LNCaP clone FGC (cell line): ENCODE results near the gene CLNK.

Source experiments
- DNase-seq: peaks from one replicate; pipeline ENCODE4 v3.0.0-alpha.2; 2011; ENCODE audit warnings: low read depth
- H3K4me3 ChIP-seq: 2 replicates; pipeline ENCODE4 v1.5.1; 2011; ENCODE audit warnings: mild to moderate bottlenecking, low read depth, low read length, control low read depth
- CTCF ChIP-seq: IDR thresholded peaks from 2 replicates; pipeline ENCODE4 v1.5.1; 2012; ENCODE audit warnings: mild to moderate bottlenecking; ENCODE audit not compliant: control insufficient read depth, insufficient read depth; ENCODE audit errors: extremely low read depth

CLNK gene

DNA sequence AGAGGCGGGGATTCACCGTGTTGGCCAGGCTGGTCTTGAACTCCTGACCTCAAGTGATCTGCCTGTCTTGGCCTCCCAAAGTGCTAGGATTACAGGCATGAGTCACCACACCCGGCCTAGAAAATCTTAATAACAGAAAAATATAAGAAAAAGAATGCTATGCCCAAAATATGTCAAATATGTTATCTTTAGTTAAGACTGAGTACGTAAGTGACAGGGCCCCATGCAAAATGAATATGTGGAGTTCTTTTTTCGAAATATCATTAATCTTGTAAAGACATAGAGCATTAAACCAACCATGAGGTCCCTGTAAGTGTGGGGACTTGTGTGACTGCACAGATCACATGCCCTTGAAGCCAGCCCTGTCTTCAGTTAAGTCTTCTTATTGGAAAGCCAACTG lies 218.4 kb downstream of the CLNK start:
- no peak for DNase-seq
- TF ChIP-seq CTCF: no peak
- H3K4me3 ChIP-seq: no peak overlapping the region

- no peak overlapping the region for H3K4me3 ChIP-seq
- DNase-seq: no peak
- TF ChIP-seq CTCF: no peak
Observed at GRCh38 chr4:10462876-10463275, 221.7 kb downstream of the CLNK start.

GRCh38 chr4:10461850-10462400 lies 222.6 kb downstream of the CLNK start:
- TF ChIP-seq CTCF: no peak
- H3K4me3 ChIP-seq: no peak overlapping the region
- no peak for DNase-seq

- no peak for DNase-seq
- TF ChIP-seq CTCF: peak; percentile 24; the same call in 1 of the 2 replicates
- H3K4me3 ChIP-seq: no peak overlapping the region
Observed at GRCh38 chr4:10461091-10461849, 223.3 kb downstream of the CLNK start.

DNA sequence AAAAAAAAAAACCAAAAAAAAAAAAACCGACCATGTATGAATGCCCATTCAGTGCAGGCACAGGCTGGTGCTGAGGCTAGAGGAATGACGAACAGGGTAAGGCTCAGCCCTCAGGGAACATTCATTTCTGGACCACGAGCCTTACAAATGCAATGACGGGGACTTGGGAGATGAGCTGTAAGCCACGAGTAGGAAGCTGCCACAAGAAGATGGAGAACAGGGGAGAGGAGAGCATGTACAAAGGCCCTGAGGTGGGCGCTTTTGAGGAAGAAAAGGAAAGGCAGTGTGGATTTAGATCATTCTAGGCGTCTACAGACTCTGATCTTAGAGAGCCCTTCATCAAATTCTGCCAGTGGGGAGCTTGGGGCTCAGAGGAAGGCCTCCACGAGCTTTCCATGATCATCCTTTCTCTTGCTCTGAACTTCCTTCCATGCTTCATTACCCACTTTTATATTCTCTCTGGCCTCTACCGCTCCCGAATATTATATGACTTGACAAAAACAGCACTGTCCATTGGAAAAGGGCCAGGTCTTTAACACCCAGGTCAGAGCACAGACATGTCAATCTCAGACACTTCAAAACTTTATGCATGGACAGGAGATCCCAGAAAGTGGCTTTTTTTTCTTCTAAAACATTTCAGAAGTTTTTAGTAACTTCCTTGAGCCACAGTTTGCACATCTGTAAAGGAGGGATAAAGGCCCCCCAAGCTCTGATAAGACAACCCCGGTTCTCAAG lies 224.1 kb downstream of the CLNK start:
- H3K4me3 ChIP-seq: no peak overlapping the region
- TF ChIP-seq CTCF: no peak
- no peak for DNase-seq

DNA sequence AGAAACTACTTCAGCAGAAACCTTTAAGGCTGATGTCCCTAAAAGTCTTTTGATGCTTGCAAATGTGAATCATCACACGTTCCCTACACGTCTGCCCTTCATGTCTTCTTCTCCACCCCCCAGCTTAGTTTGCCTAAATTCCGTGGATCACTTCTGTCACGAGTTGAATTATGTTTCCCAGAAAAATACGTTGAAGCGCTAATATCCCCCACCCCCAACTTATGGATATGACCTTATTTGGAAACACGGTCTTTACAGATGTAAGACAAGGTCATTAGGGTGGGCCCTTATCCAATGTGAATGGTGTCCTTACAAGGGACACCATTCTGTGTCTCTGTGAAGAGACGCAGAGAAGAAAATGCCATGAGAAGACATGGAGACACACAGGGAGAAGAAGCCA lies 225.3 kb downstream of the CLNK start:
- no peak for DNase-seq
- TF ChIP-seq CTCF: no peak
- no peak overlapping the region for H3K4me3 ChIP-seq
